ENCODE results near the gene OR7E24.
A peak's percentile ranks its signal among the peaks of the same experiment; 100 is the strongest.
"Not testable (repeated sequence)": the region's sequence is repeated elsewhere in the genome, so short reads cannot be mapped to it uniquely, and the experiment has no call there.

OR7E24 gene

GRCh38 chr19:9250630-9251029 lies at the start of gene OR7E24:
Gene OR7E24, plus strand, starts transcription at chr19:9250930. Its CDS starts 114 bp downstream, at chr19:9251044.
- DNase-seq, result no peak

GRCh38 chr19:9205501-9206113 lies 45.1 kb upstream of the OR7E24 start:
- DNase-seq, result peak; percentile 4 to 17

GRCh38 chr19:9219489-9219888 lies 31.2 kb upstream of the OR7E24 start, which contains the start of gene OR7D4:
Gene OR7D4, minus strand, starts transcription at chr19:9219589. Its CDS starts 4,752 bp downstream, at chr19:9214837.
- DNase-seq, result no peak

GRCh38 chr19:9251236-9251635 lies 506 bp downstream of the OR7E24 start:
- no peak for DNase-seq

GRCh38 chr19:9283485-9283884 lies 32.8 kb downstream of the OR7E24 start:
- DNase-seq, result not testable (repeated sequence)

GRCh38 chr19:9289231-9289884 lies 38.6 kb downstream of the OR7E24 start:
- DNase-seq, result no peak

GRCh38 chr19:9295411-9295849 lies 44.7 kb downstream of the OR7E24 start:
- DNase-seq, result no peak

- no peak for DNase-seq
Measured at GRCh38 chr19:9296336-9296735, 45.6 kb downstream of the OR7E24 start.
